Measurements from ENCODE around the gene SORBS1. TPM values are rescaled to one million over a fixed set of nuclear protein-coding genes. Genes with fewer than 3 reads are reported as not detected.
"Not testable (repeated sequence)": the region's sequence is repeated elsewhere in the genome, so short reads cannot be mapped to it uniquely, and the experiment has no call there.

SORBS1 gene
- total and polyA plus RNA-seq, 4 experiments from 2014 or later = 0.67 to 0.93 (median 0.75) TPM; not detected in 1

DNA sequence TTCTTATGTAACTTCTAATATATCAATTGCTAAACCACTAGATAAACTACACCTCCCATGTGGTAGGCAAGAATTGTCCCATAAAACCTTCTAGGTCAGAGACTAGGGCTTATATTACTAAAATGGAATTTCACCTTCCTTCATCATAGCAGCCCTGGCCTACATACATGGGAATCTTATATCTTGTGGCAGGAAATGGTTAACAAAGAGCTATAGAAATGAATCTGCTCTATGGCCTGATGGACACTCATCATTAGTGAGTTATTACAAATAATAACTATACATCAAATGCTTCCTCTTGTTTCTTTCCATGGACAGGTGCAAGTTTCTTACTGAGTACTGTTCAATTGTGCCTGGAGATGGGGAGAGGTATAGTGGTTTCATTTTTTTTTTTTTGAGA, 208.0 kb downstream of the SORBS1 start:
- H3K4me3 Mint-ChIP-seq = no peak overlapping the region
- DNase-seq = no peak
- POLR2A ChIA-PET (ENCODE audit: partially characterized antibody) = no interaction called here
- peaks cover 0 to 1% of the 10 kb centered on the region in 2 donors for H3K27me3 Mint-ChIP-seq
- Histone ChIP-seq H3K9me3 (ENCODE audit: control insufficient read depth in 1 of 2, low read length in 2 of 2) (no peaks in the 10 kb centered on the region), H3K4me3 (ENCODE audit: low read length in 2 of 2) (no peak overlapping the region), H3K27ac (ENCODE audit: low read depth, low read length) (no peak overlapping the region), H3K36me3 (ENCODE audit: insufficient read depth, low read length) (no peaks in the 10 kb centered on the region), H3K4me1 (ENCODE audit: insufficient read depth, low read length) (no peaks in the 10 kb centered on the region), H3K27me3 (ENCODE audit: insufficient read depth, low read length) (no peaks in the 10 kb centered on the region)
- intact Hi-C loops (cut with micrococcal nuclease) = no loop called here
- H3K9me3 Mint-ChIP-seq = no peaks in the 10 kb centered on the region
- peaks cover 0 to 7% of the 10 kb centered on the region in 2 donors for H3K36me3 Mint-ChIP-seq
- CTCF ChIA-PET (ENCODE audit: partially characterized antibody) = interaction anchor here (2.9 kb wide), 1 partner anchor 10 kb away, joined by 18 read pairs; no protein-coding TSS in a partner anchor
- no peak overlapping the region for H3K27ac Mint-ChIP-seq
- H3K4me1 Mint-ChIP-seq = no peaks in the 10 kb centered on the region

DNA sequence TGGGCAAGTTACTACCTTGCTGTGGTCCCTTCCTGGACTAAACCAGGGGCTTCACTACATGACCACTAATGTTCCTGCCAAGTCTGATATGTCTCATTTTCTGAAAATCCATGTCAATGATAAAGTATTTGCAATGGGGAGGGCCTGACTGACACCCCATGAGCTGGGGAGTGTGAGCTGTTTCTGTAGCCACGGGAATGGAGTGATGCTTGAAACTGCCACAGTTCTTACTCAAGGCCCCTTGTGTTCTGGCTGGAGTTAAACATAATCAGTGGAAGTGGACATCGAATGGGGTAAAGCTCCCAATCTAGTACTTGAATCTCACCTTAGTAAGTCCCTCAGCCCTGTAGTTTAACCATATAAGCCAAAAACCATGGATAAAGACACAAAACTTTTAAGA, 208.5 kb downstream of the SORBS1 start:
- Histone ChIP-seq H3K36me3 (ENCODE audit: insufficient read depth, low read length) (no peaks in the 10 kb centered on the region), H3K4me1 (ENCODE audit: insufficient read depth, low read length) (no peaks in the 10 kb centered on the region), H3K9me3 (ENCODE audit: control insufficient read depth in 1 of 2, low read length in 2 of 2) (no peaks in the 10 kb centered on the region), H3K27ac (ENCODE audit: low read depth, low read length) (no peak overlapping the region), H3K4me3 (ENCODE audit: low read length in 2 of 2) (no peak overlapping the region), H3K27me3 (ENCODE audit: insufficient read depth, low read length) (no peaks in the 10 kb centered on the region)
- Mint-ChIP-seq H3K4me1 (no peaks in the 10 kb centered on the region), H3K9me3 (no peaks in the 10 kb centered on the region), H3K27ac (no peak overlapping the region), H3K36me3 (peaks cover 0 to 7% of the 10 kb centered on the region in 2 donors), H3K27me3 (peaks cover 0 to 1% of the 10 kb centered on the region in 2 donors), H3K4me3 (no peak overlapping the region)
- CTCF ChIA-PET (ENCODE audit: partially characterized antibody) = interaction anchor here (2.9 kb wide), 1 partner anchor 11 kb away, joined by 18 read pairs; no protein-coding TSS in a partner anchor
- POLR2A ChIA-PET (ENCODE audit: partially characterized antibody) = no interaction called here
- intact Hi-C loops (cut with micrococcal nuclease) = no loop called here
- no peak for DNase-seq

DNA sequence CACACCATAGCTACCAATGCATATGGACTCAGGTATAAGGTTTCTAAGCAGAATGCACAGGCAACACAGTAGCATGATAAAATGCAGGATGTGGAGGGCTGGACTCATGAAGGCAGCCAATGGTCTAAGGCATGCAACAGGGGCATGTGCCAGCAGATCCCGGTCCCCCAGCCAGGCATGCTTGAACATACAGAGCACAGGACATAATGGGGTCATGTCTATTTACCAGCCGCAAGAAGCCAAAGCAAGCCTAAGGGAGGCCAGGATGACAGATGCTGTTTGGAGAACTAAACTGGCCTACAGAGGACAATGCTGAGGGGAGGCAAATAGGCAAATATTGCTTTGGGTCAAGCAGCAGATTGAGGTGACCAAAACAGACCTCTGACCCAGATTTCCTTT, 210.3 kb downstream of the SORBS1 start:
- no peaks in the 10 kb centered on the region for H3K4me1 ChIP-seq (ENCODE audit: insufficient read depth, low read length)
- no peak for DNase-seq
- H3K36me3 ChIP-seq (ENCODE audit: insufficient read depth, low read length) = no peaks in the 10 kb centered on the region
- Mint-ChIP-seq H3K4me1 (no peaks in the 10 kb centered on the region), H3K4me3 (no peak overlapping the region), H3K27ac (no peak overlapping the region), H3K9me3 (peaks cover 0 to 1% (median 0%) of the 10 kb centered on the region in 8 donors), H3K36me3 (peaks cover 0 to 7% of the 10 kb centered on the region in 2 donors), H3K27me3 (peaks cover 0 to 4% of the 10 kb centered on the region in 2 donors)
- ChIA-PET CTCF (ENCODE audit: partially characterized antibody) (interaction anchor here (2.7 kb wide), 1 partner anchor 14 kb away, joined by 15 read pairs; no protein-coding TSS in a partner anchor), POLR2A (ENCODE audit: partially characterized antibody) (no interaction called here)
- H3K4me3 ChIP-seq (ENCODE audit: low read length in 2 of 2) = no peak overlapping the region
- intact Hi-C loops (cut with micrococcal nuclease) = no loop called here
- no peaks in the 10 kb centered on the region for H3K27me3 ChIP-seq (ENCODE audit: insufficient read depth, low read length)
- H3K27ac ChIP-seq (ENCODE audit: low read depth, low read length) = no peak overlapping the region
- no peaks in the 10 kb centered on the region for H3K9me3 ChIP-seq (ENCODE audit: control insufficient read depth in 1 of 2, low read length in 2 of 2)

DNA sequence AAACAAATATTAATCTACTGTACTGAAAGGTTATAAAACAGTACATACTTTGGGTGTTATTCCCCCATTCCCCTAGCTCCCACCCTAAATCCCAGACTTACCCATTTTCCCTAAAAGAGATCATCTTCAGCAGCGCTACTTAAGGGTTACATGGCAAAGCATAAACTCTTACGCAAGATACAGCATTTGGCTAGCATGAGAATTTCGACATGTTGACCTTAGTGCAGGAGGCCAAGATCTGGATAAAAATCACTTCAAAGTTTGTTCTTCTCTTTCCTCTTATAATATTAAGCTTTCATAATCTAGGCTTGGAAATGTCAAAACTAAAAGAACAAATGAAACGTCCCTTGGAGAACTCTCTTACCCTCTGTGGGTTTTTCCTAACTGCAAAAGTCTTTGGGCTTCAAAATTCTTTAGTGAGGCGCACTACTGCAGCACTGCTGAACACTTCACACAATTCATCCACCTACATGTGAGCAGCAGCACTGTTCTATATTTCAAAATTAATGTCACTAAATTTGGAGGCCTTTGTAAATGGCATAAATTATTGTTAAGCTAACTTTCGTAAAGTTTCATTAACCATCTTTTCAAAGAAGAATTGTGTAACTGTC, 210.8 kb downstream of the SORBS1 start:
- DNase-seq = no peak
- no peak overlapping the region for H3K27ac Mint-ChIP-seq
- peaks cover 0 to 7% of the 10 kb centered on the region in 2 donors for H3K36me3 Mint-ChIP-seq
- peaks cover 0 to 1% (median 0%) of the 10 kb centered on the region in 8 donors for H3K9me3 Mint-ChIP-seq
- no peaks in the 10 kb centered on the region for H3K4me1 Mint-ChIP-seq
- intact Hi-C loops (cut with micrococcal nuclease) = no loop called here
- no peaks in the 10 kb centered on the region for H3K27me3 ChIP-seq (ENCODE audit: insufficient read depth, low read length)
- no peak overlapping the region for H3K4me3 ChIP-seq (ENCODE audit: low read length in 2 of 2)
- H3K27me3 Mint-ChIP-seq = peaks cover 0 to 4% of the 10 kb centered on the region in 2 donors
- ChIA-PET POLR2A (ENCODE audit: partially characterized antibody) (no interaction called here), CTCF (ENCODE audit: partially characterized antibody) (interaction anchor here (2.0 to 2.7 kb wide), 2 partner anchors 11 to 14 kb away, joined by 5 to 15 read pairs; no protein-coding TSS in a partner anchor)
- H3K36me3 ChIP-seq (ENCODE audit: insufficient read depth, low read length) = no peaks in the 10 kb centered on the region
- no peaks in the 10 kb centered on the region for H3K4me1 ChIP-seq (ENCODE audit: insufficient read depth, low read length)
- no peak overlapping the region for H3K4me3 Mint-ChIP-seq
- no peak overlapping the region for H3K27ac ChIP-seq (ENCODE audit: low read depth, low read length)
- no peaks in the 10 kb centered on the region for H3K9me3 ChIP-seq (ENCODE audit: control insufficient read depth in 1 of 2, low read length in 2 of 2)

DNA sequence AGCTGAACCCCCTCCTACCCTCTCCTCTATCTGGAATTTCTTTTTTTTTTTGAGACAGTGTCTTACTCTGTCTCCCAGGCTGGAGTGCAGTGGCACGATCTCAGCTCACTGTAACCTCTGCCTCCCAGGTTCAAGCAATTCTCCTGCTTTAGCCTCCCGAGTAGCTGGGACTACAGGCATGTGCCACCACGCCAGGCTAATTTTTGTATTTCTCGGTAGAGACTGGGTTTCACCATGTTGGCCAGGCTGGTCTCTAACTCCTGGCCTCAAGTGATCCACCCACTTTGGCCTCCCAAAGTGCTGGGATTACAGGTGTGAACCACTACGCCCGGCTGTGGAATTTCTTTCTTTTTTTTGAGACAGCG, 213.8 kb downstream of the SORBS1 start:
- H3K4me3 Mint-ChIP-seq; H3K36me3 ChIP-seq (ENCODE audit: insufficient read depth, low read length); H3K4me3 ChIP-seq (ENCODE audit: low read length in 2 of 2); H3K27ac ChIP-seq (ENCODE audit: low read depth, low read length); H3K27me3 ChIP-seq (ENCODE audit: insufficient read depth, low read length); H3K9me3 ChIP-seq (ENCODE audit: control insufficient read depth in 1 of 2, low read length in 2 of 2); H3K4me1 Mint-ChIP-seq; H3K36me3 Mint-ChIP-seq; H3K9me3 Mint-ChIP-seq; intact Hi-C loops (cut with micrococcal nuclease); POLR2A ChIA-PET (ENCODE audit: partially characterized antibody); H3K27ac Mint-ChIP-seq; H3K27me3 Mint-ChIP-seq; H3K4me1 ChIP-seq (ENCODE audit: insufficient read depth, low read length); DNase-seq: not testable (repeated sequence)
- CTCF ChIA-PET (ENCODE audit: partially characterized antibody) = interaction anchor here (3.5 kb wide), 1 partner anchor 16 kb away, joined by 14 read pairs; no protein-coding TSS in a partner anchor

DNA sequence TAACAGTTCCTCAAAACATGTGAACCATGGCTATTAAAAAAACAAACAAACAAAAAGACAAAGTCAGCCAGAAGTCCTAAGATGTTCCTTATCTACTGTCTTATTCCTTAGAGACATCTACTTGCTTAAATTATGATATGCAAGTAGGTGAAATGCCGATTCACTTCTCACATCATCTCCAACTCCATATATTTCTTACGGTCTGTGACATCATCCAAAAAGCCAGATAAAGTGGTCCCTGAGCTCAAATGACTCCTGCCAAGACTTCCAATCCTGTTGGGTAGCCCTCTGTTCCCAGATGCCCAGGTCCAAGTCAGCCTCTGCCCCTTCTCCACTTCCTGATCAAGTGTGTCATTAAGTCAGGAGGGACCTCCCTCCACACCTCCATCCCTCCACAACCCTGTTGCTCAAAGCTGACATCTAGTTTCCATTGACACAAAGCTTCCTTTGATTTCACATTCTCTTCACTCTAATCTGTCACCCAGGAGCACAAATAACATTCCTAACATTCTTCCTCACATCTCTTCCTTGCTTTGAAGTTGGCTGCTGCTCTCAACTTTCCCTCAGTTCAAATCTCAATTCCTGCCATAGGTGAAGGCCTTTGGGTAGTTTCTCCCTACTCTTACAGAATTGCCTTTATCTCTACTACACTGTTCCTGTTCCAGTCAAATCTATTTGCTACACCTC, 214.3 kb downstream of the SORBS1 start:
- CTCF ChIA-PET (ENCODE audit: partially characterized antibody) = interaction anchor here (3.5 kb wide), 1 partner anchor 16 kb away, joined by 14 read pairs; no protein-coding TSS in a partner anchor
- no peak overlapping the region for H3K27ac Mint-ChIP-seq
- intact Hi-C loops (cut with micrococcal nuclease) = no loop called here

DNA sequence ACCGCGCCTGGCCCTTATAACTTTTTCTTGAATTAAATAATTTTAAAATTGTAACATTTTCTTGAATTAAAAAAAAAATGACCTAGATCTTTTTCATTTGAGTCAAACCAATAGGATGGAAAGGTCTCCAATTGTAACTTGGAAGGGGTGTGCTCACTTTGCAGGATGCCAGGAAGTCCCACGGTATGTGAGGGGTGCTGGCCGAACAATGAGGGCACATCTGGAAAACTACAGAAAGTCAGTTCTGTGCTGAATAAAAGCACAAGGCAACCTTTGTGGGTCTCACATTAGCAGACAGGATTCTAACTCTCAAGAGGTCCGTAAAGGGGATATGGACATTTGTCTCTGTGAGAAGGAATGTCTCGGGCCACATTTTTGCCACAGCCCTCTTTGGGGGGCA, 217.6 kb downstream of the SORBS1 start:
- peaks cover 0 to 1% (median 0%) of the 10 kb centered on the region in 8 donors for H3K9me3 Mint-ChIP-seq
- H3K27ac ChIP-seq (ENCODE audit: low read depth, low read length) = no peak overlapping the region
- no peak for DNase-seq
- ChIA-PET CTCF (ENCODE audit: partially characterized antibody) (no interaction called here), POLR2A (ENCODE audit: partially characterized antibody) (no interaction called here)
- H3K4me1 ChIP-seq (ENCODE audit: insufficient read depth, low read length) = no peaks in the 10 kb centered on the region
- no peak overlapping the region for H3K4me3 Mint-ChIP-seq
- no peaks in the 10 kb centered on the region for H3K4me1 Mint-ChIP-seq
- intact Hi-C loops (cut with micrococcal nuclease) = no loop called here
- no peaks in the 10 kb centered on the region for H3K36me3 Mint-ChIP-seq
- no peak overlapping the region for H3K4me3 ChIP-seq (ENCODE audit: low read length in 2 of 2)
- H3K27ac Mint-ChIP-seq = no peak overlapping the region
- H3K36me3 ChIP-seq (ENCODE audit: insufficient read depth, low read length) = no peaks in the 10 kb centered on the region
- no peaks in the 10 kb centered on the region for H3K9me3 ChIP-seq (ENCODE audit: control insufficient read depth in 1 of 2, low read length in 2 of 2)
- H3K27me3 ChIP-seq (ENCODE audit: insufficient read depth, low read length) = no peaks in the 10 kb centered on the region
- H3K27me3 Mint-ChIP-seq = peaks cover 0 to 3% of the 10 kb centered on the region in 2 donors

More for the DNA sequence above, 214.3 kb downstream of the SORBS1 start:
- Mint-ChIP-seq H3K4me3 (no peak overlapping the region), H3K4me1 (no peaks in the 10 kb centered on the region), H3K9me3 (peaks cover 0 to 1% (median 0%) of the 10 kb centered on the region in 8 donors), H3K36me3 (no peaks in the 10 kb centered on the region), H3K27me3 (peaks cover 0 to 4% of the 10 kb centered on the region in 2 donors)
- no peaks in the 10 kb centered on the region for H3K4me1 ChIP-seq (ENCODE audit: insufficient read depth, low read length)
- no peak overlapping the region for H3K4me3 ChIP-seq (ENCODE audit: low read length in 2 of 2)
- POLR2A ChIA-PET (ENCODE audit: partially characterized antibody) = no interaction called here
- no peak overlapping the region for H3K27ac ChIP-seq (ENCODE audit: low read depth, low read length)
- no peak for DNase-seq
- H3K9me3 ChIP-seq (ENCODE audit: control insufficient read depth in 1 of 2, low read length in 2 of 2) = no peaks in the 10 kb centered on the region
- no peaks in the 10 kb centered on the region for H3K36me3 ChIP-seq (ENCODE audit: insufficient read depth, low read length)
- no peaks in the 10 kb centered on the region for H3K27me3 ChIP-seq (ENCODE audit: insufficient read depth, low read length)

Measured in CD4-positive, alpha-beta memory T cell (primary cell).